H1 (cell line): ENCODE results near the gene CYSRT1. TPM values are rescaled to one million over a fixed set of nuclear protein-coding genes. Genes with fewer than 3 reads are reported as not detected.

Source experiments
- CTCF ChIA-PET: fragments of 300-600 bp; sonication (Branson Sonifier 250); formaldehyde crosslinking; loops from one replicate; lab custom pipeline; 2021; ENCODE audit not compliant: partially characterized antibody; lab: Charles Lee
- POLR2A ChIA-PET: fragments of 300-600 bp; sonication (Branson Sonifier 250); formaldehyde crosslinking; loops from one replicate; lab custom pipeline; 2021; ENCODE audit warnings: inconsistent platforms; ENCODE audit not compliant: partially characterized antibody; lab: Charles Lee
- DNase-seq, 2 experiments: peaks; one replicate each; pipeline versions ENCODE4 v3.0.0 to v3.0.0-alpha.2; 2010 to 2022; ENCODE audit warnings: low spot score in 2 of 2, low read depth in 1 of 2, mixed read lengths in 1 of 2
- FAIRE-seq: peaks from 2 replicates; lab custom pipeline; 2011; peaks lifted over from hg19 to GRCh38; lab: Jason Lieb, UNC
- H2AFZ ChIP-seq: 2 replicates; pipeline ENCODE4 v1.8.1; 2012; ENCODE audit warnings: low read length, inconsistent platforms
- H2AK5ac ChIP-seq: 2 replicates; pipeline ENCODE4 v1.6.1; 2013; ENCODE audit warnings: low read depth, low read length
- H2BK120ac ChIP-seq: replicated peaks from 2 replicates; pipeline ENCODE3; 2013; ENCODE audit warnings: low read depth, low read length, inconsistent platforms
- H2BK12ac ChIP-seq: 2 replicates; pipeline ENCODE4 v1.6.1; 2013; ENCODE audit warnings: low read depth, low read length
- H2BK15ac ChIP-seq: 2 replicates; pipeline ENCODE4 v1.6.1; 2013; ENCODE audit warnings: low read length
- H2BK20ac ChIP-seq: 2 replicates; pipeline ENCODE4 v1.6.1; 2013; ENCODE audit warnings: low read length
- H2BK5ac ChIP-seq: 2 replicates; pipeline ENCODE4 v1.6.1; 2013; ENCODE audit warnings: low read depth, low read length
- H3K14ac ChIP-seq: 2 replicates; pipeline ENCODE4 v1.6.1; 2013; ENCODE audit warnings: inconsistent platforms; ENCODE audit not compliant: insufficient read length
- H3K18ac ChIP-seq: 2 replicates; pipeline ENCODE4 v1.6.1; 2013; ENCODE audit warnings: low read length; ENCODE audit errors: extremely low read depth
- H3K23ac ChIP-seq: 2 replicates; pipeline ENCODE4 v1.6.1; 2013; ENCODE audit warnings: inconsistent platforms; ENCODE audit not compliant: insufficient read length
- H3K23me2 ChIP-seq: 2 replicates; pipeline ENCODE4 v1.6.1; 2013; ENCODE audit warnings: low read depth, low read length
- H3K27ac ChIP-seq: 2 replicates; pipeline ENCODE4 v1.6.1; 2011; ENCODE audit warnings: low read depth, low read length, inconsistent platforms
- H3K27me3 ChIP-seq, 4 experiments: replicated peaks in 1 of 4; 1 replicate in 1 of 4; 2 replicates in 3 of 4; pipeline versions ENCODE4 v1.6.1 to v1.8.1; 2011 to 2013; ENCODE audit warnings: low read length in 3 of 4, mild to moderate bottlenecking in 3 of 4, inconsistent platforms in 2 of 4, mixed read lengths in 2 of 4, moderate library complexity in 1 of 4; ENCODE audit not compliant: control insufficient read depth in 3 of 4, insufficient read depth in 3 of 4; ENCODE audit errors: extremely low read depth in 1 of 4
- H3K36me3 ChIP-seq, 4 experiments: 2 replicates each; pipeline versions ENCODE4 v1.6.1 to v1.8.1; 2011 to 2013; ENCODE audit warnings: mild to moderate bottlenecking in 4 of 4, low read length in 3 of 4, moderate library complexity in 2 of 4, control low read depth in 1 of 4, inconsistent platforms in 1 of 4; ENCODE audit not compliant: insufficient read depth in 4 of 4, control insufficient read depth in 2 of 4
- H3K4ac ChIP-seq: replicated peaks from 2 replicates; pipeline ENCODE3; 2013; ENCODE audit warnings: low read length, low read depth, mixed read lengths, inconsistent platforms; ENCODE audit not compliant: insufficient read length
- H3K4me1 ChIP-seq, 4 experiments: replicated peaks in 1 of 4; 1 replicate in 1 of 4; 2 replicates in 3 of 4; pipeline versions ENCODE4 v1.6.1 to v1.8.1; 2011 to 2013; ENCODE audit warnings: low read length in 3 of 4, inconsistent platforms in 2 of 4, mixed read lengths in 1 of 4; ENCODE audit not compliant: insufficient read depth in 4 of 4, control insufficient read depth in 3 of 4
- H3K4me2 ChIP-seq, 2 experiments: 2 replicates each; pipeline versions ENCODE4 v1.6.1 to v1.8.1; 2011 to 2013; ENCODE audit warnings: low read depth in 2 of 2, low read length in 2 of 2, control low read depth in 1 of 2, inconsistent platforms in 1 of 2, mild to moderate bottlenecking in 1 of 2; ENCODE audit not compliant: insufficient read depth in 1 of 2
- H3K4me3 ChIP-seq, 4 experiments: fragments of 200-600, 300-600 bp in 1 of 4; sonication (generic), shearing (Covaris generic), sonication (Bioruptor Twin) in 1 of 4; 2 replicates each; pipeline versions ENCODE4 v1.5.1 to v1.8.1; 2011 to 2016; ENCODE audit warnings: low read length in 4 of 4, low read depth in 3 of 4, control low read depth in 2 of 4, inconsistent platforms in 2 of 4, mild to moderate bottlenecking in 2 of 4, mixed read lengths in 1 of 4, moderate library complexity in 1 of 4; ENCODE audit not compliant: insufficient read depth in 2 of 4; ENCODE audit errors: extremely low read depth in 1 of 4
- H3K56ac ChIP-seq: replicated peaks from 2 replicates; pipeline ENCODE3; 2013; ENCODE audit warnings: low read depth, mild to moderate bottlenecking, mixed read lengths, low read length, inconsistent platforms; ENCODE audit not compliant: insufficient read length
- H3K79me1 ChIP-seq: 2 replicates; pipeline ENCODE4 v1.6.1; 2013; ENCODE audit warnings: low read depth, low read length, control low read depth
- H3K79me2 ChIP-seq, 2 experiments: 2 replicates each; pipeline versions ENCODE4 v1.6.1 to v1.8.1; 2012 to 2013; ENCODE audit warnings: low read length in 2 of 2, mild to moderate bottlenecking in 2 of 2, inconsistent platforms in 1 of 2; ENCODE audit not compliant: insufficient read depth in 2 of 2, control insufficient read depth in 1 of 2
- H3K9ac ChIP-seq, 4 experiments: replicated peaks in 1 of 4; 1 replicate in 1 of 4; 2 replicates in 3 of 4; pipeline versions ENCODE4 v1.6.1 to v1.8.1; 2011 to 2013; ENCODE audit warnings: low read depth in 3 of 4, low read length in 3 of 4, control low read depth in 2 of 4, mild to moderate bottlenecking in 2 of 4, moderate library complexity in 2 of 4, inconsistent platforms in 1 of 4; ENCODE audit errors: extremely low read depth in 1 of 4
- H3K9me3 ChIP-seq, 2 experiments: 2 replicates each; pipeline versions ENCODE4 v1.6.1 to v1.8.1; 2012 to 2013; ENCODE audit warnings: mild to moderate bottlenecking in 2 of 2, moderate library complexity in 2 of 2, control low read depth in 1 of 2, inconsistent platforms in 1 of 2, low read depth in 1 of 2, low read length in 1 of 2, mixed read lengths in 1 of 2; ENCODE audit not compliant: insufficient read depth in 2 of 2
- H4K20me1 ChIP-seq, 2 experiments: replicated peaks in 1 of 2; 2 replicates each; pipeline versions ENCODE3 to v1.8.1; 2011 to 2013; ENCODE audit warnings: inconsistent platforms in 2 of 2, low read length in 2 of 2, mild to moderate bottlenecking in 1 of 2; ENCODE audit not compliant: insufficient read depth in 2 of 2, control insufficient read depth in 1 of 2
- H4K5ac ChIP-seq: 2 replicates; pipeline ENCODE4 v1.6.1; 2013; ENCODE audit warnings: low read length, low read depth, mixed read lengths, inconsistent platforms; ENCODE audit not compliant: insufficient read length
- H4K8ac ChIP-seq: 2 replicates; pipeline ENCODE4 v1.8.0; 2013; ENCODE audit warnings: mild to moderate bottlenecking, moderate library complexity, low read length, inconsistent platforms; ENCODE audit not compliant: insufficient read depth; ENCODE audit errors: extremely low read depth
- H4K91ac ChIP-seq: replicated peaks from 2 replicates; pipeline ENCODE3; 2013; ENCODE audit warnings: low read length, mixed read lengths, inconsistent platforms; ENCODE audit not compliant: insufficient read length
- BRCA1 ChIP-seq: IDR thresholded peaks from 2 replicates; pipeline ENCODE4 v1.6.1; 2012; ENCODE audit warnings: low read depth, low read length, improper control_type of control experiment
- CHD2 ChIP-seq: IDR thresholded peaks from 2 replicates; pipeline ENCODE4 v1.6.1; 2012; ENCODE audit warnings: low read length, improper control_type of control experiment
- EP300 ChIP-seq, 2 experiments: IDR thresholded peaks; 1 replicate in 1 of 2; 2 replicates in 1 of 2; pipeline ENCODE4 v1.6.1; 2011 to 2012; ENCODE audit warnings: low read depth in 2 of 2, low read length in 2 of 2, mild to moderate bottlenecking in 2 of 2, borderline replicate concordance in 1 of 2, inconsistent platforms in 1 of 2, moderate library complexity in 1 of 2
- FOSL1 ChIP-seq: IDR thresholded peaks from 2 replicates; pipeline ENCODE4 v1.6.1; 2011; ENCODE audit warnings: mild to moderate bottlenecking, low read depth, low read length, moderate library complexity; ENCODE audit not compliant: insufficient read depth
- GTF2F1 ChIP-seq: IDR thresholded peaks from 2 replicates; pipeline ENCODE4 v1.6.1; 2012; ENCODE audit warnings: low read depth, low read length, improper control_type of control experiment, borderline replicate concordance
- JUND ChIP-seq: IDR thresholded peaks from 2 replicates; pipeline ENCODE4 v1.6.1; 2011; ENCODE audit warnings: mild to moderate bottlenecking, improper control_type of control experiment, low read length
- KDM1A ChIP-seq: fragments of 200-600, 300-600 bp; sonication (generic); IDR thresholded peaks from 2 replicates; pipeline ENCODE4 v1.7.1; 2016; ENCODE audit warnings: mild to moderate bottlenecking, low read length, borderline replicate concordance
- NANOG ChIP-seq: IDR thresholded peaks from 2 replicates; pipeline ENCODE4 v1.6.1; 2011; ENCODE audit warnings: low read length, low read depth, mild to moderate bottlenecking, inconsistent platforms; ENCODE audit not compliant: insufficient read depth, poor library complexity, severe bottlenecking
- RXRA ChIP-seq: IDR thresholded peaks from 2 replicates; pipeline ENCODE4 v1.6.1; 2011; ENCODE audit warnings: low read depth, mild to moderate bottlenecking, low read length, moderate library complexity; ENCODE audit not compliant: insufficient read depth
- SRF ChIP-seq: IDR thresholded peaks from 2 replicates; pipeline ENCODE4 v1.6.1; 2011; ENCODE audit warnings: mild to moderate bottlenecking, low read depth, low read length, moderate library complexity
- TAF1 ChIP-seq: IDR thresholded peaks from 2 replicates; pipeline ENCODE4 v1.6.1; 2011; ENCODE audit warnings: mild to moderate bottlenecking, low read depth, low read length
- YY1 ChIP-seq: IDR thresholded peaks from 2 replicates; pipeline ENCODE4 v1.6.1; 2011; ENCODE audit warnings: low read depth, mild to moderate bottlenecking, low read length
- WGBS, 2 experiments: shearing (Covaris generic) in 1 of 2; methylation state at CpG; one replicate each; pipeline versions ENCODE4 v1.1.6 to v1.1.7; 2013 to 2015; ENCODE audit warnings: low lambda C conversion rate in 2 of 2, mixed read lengths in 2 of 2, inconsistent platforms in 1 of 2, low coverage in 1 of 2, missing lambda C conversion rate in 1 of 2; ENCODE audit not compliant: insufficient replicate concordance in 2 of 2, insufficient coverage in 1 of 2, insufficient read length in 1 of 2; ENCODE audit errors: extremely low coverage in 1 of 2, missing lambda C conversion rate in 1 of 2; 5-methylcytosine and 5-hydroxymethylcytosine counted together
- polyA plus RNA-seq, 7 experiments: library from polyadenylated mRNA; depleted of rRNA in 3 of 7; stranded (reverse) in 5 of 7; unstranded in 2 of 7; fragments of >200 nt in 5 of 7; fragments of 200-250 nt in 2 of 7; gene quantifications; 1 replicate in 5 of 7; 2 replicates in 1 of 7; 4 replicates in 1 of 7; pipeline versions ENCODE4 v1.2.1 to v1.2.3, GENCODE V29; 2011 to 2013; ENCODE audit warnings: missing spikeins in 2 of 7, mixed read lengths in 2 of 7
- total RNA-seq: library from RNA; stranded (reverse); fragmentation: NEBNext Ultra II Directional; extraction: Animal tissue kit (Norgen Biotek cat#: 25700); gene quantifications from 2 replicates; pipeline ENCODE4 v1.2.1, GENCODE V29; 2021

The CYSRT1 gene
- total and polyA plus RNA-seq, 2 of the 8 experiments (the other 6 are each of a cell fraction or from before 2014, with no cell fraction given): 1.0 to 6.5 TPM

GRCh38 chr9:137194388-137194787 lies 30.6 kb upstream of the CYSRT1 start:
- 77% methylated on average over 10 of the region's 16 CpGs; no CpG with 5 or more reads in 1 of the 2 experiments for WGBS, 2 experiments
- peak overlapping the region; percentile 60; the same call in 1 of the 2 replicates for H2BK5ac ChIP-seq
- no peaks in the 10 kb centered on the region; the same call in 1 of the 2 replicates for H3K23me2 ChIP-seq
- peaks cover 0 to 30% of the 10 kb centered on the region in 2 experiments; a peak in 1 of 4 replicates for H3K79me2 ChIP-seq
- DNase-seq (no peak), FAIRE-seq (no peak)
- H3K23ac ChIP-seq: no peak overlapping the region
- peaks cover 0 to 27% (median 15%) of the 10 kb centered on the region in 4 experiments; a peak in 6 of 7 replicates for H3K4me1 ChIP-seq
- H4K91ac ChIP-seq: no peak overlapping the region
- no peak overlapping the region for H2BK15ac ChIP-seq
- ChIA-PET POLR2A (interaction anchor here (0.9 to 11.0 kb wide), 8 partner anchors 12 to 65 kb away, joined by 3 to 107 read pairs (median 6); partner anchors contain the start of genes LRRC26, NDOR1, TMEM203 and TUBB4B), CTCF (interaction anchor here (1.2 to 14.0 kb wide), 8 partner anchors 7 to 76 kb away, joined by 3 to 204 read pairs (median 7); partner anchors contain the start of genes CYSRT1, NDOR1, RNF208 and RNF224)
- TF ChIP-seq JUND: no peak
- TF ChIP-seq FOSL1: no peak
- no peak for TF ChIP-seq TAF1
- TF ChIP-seq SRF: no peak
- TF ChIP-seq RXRA: no peak
- TF ChIP-seq GTF2F1: no peak
- no peak for TF ChIP-seq CHD2
- TF ChIP-seq NANOG: no peak
- TF ChIP-seq BRCA1: no peak
- no peak for TF ChIP-seq KDM1A
- no peak for TF ChIP-seq YY1
- no peak for TF ChIP-seq EP300 (IDR thresholded peaks at IDR 0.05; ENCODE audit: borderline replicate concordance in 1 of 2, low read depth in 2 of 2, low read length in 2 of 2)
- H2BK12ac ChIP-seq: no peak overlapping the region
- H4K20me1 ChIP-seq: peaks cover 15 to 36% of the 10 kb centered on the region in 2 experiments
- no peak overlapping the region for H3K4me3 ChIP-seq
- H3K36me3 ChIP-seq: peaks cover 0 to 4% (median 1%) of the 10 kb centered on the region in 4 experiments; a peak in 2 of 8 replicates
- H3K9me3 ChIP-seq: no peaks in the 10 kb centered on the region
- H3K4ac ChIP-seq: no peak overlapping the region
- no peak overlapping the region for H3K14ac ChIP-seq
- no peak overlapping the region; a peak in 1 of 7 replicates for H3K9ac ChIP-seq
- H3K79me1 ChIP-seq: peaks cover 24% of the 10 kb centered on the region
- H2AFZ ChIP-seq: no peak overlapping the region
- no peak overlapping the region for H4K5ac ChIP-seq
- peak overlapping the region; percentile 36; the same call in 1 of the 2 replicates for H4K8ac ChIP-seq
- H3K27ac ChIP-seq: peak overlapping the region; percentile 19; the same call in 1 of the 2 replicates
- H3K56ac ChIP-seq: no peak overlapping the region
- no peak overlapping the region for H3K4me2 ChIP-seq
- no peak overlapping the region for H2AK5ac ChIP-seq
- H3K18ac ChIP-seq: no peak overlapping the region
- H2BK20ac ChIP-seq: no peak overlapping the region
- H2BK120ac ChIP-seq: no peak overlapping the region
- no peaks in the 10 kb centered on the region for H3K27me3 ChIP-seq
